Measurements from ENCODE around the gene METTL25B.
A peak's percentile ranks its signal among the peaks of the same experiment; 100 is the strongest.

- TF ChIP-seq POLR2A (IDR thresholded peaks at IDR 0.05; ENCODE audit: low read depth, low read length): no peak
- TF ChIP-seq POLR2AphosphoS5 (IDR thresholded peaks at IDR 0.05; ENCODE audit: low read depth, low read length): no peak
- no peak for TF ChIP-seq PAX5 (IDR thresholded peaks at IDR 0.05; ENCODE audit: insufficient read depth, low read length, severe bottlenecking)
- no peak; the same call in 1 of the 2 replicates for TF ChIP-seq SPI1 (IDR thresholded peaks at IDR 0.05; ENCODE audit: low read depth, low read length)
- 0 out of 2 replicates have a peak, but pooled peaks have one; percentile 10 for TF ChIP-seq TAF1 (IDR thresholded peaks at IDR 0.05; ENCODE audit: low read depth, low read length)
Observed at GRCh38 chr1:156750711-156751450, 22.6 kb downstream of the METTL25B start.
